H1 (cell line): ENCODE measurements around the gene GPR137. TPM values are rescaled to one million over a fixed set of nuclear protein-coding genes. Genes with fewer than 3 reads are reported as not detected.

Experiments used
- CTCF ChIA-PET: fragments of 300-600 bp; sonication (Branson Sonifier 250); formaldehyde crosslinking; loops from one replicate; lab custom pipeline; 2021; ENCODE audit not compliant: partially characterized antibody; lab: Charles Lee
- POLR2A ChIA-PET: fragments of 300-600 bp; sonication (Branson Sonifier 250); formaldehyde crosslinking; loops from one replicate; lab custom pipeline; 2021; ENCODE audit warnings: inconsistent platforms; ENCODE audit not compliant: partially characterized antibody; lab: Charles Lee
- DNase-seq, 2 experiments: peaks; one replicate each; pipeline versions ENCODE4 v3.0.0 to v3.0.0-alpha.2; 2010 to 2022; ENCODE audit warnings: low spot score in 2 of 2, low read depth in 1 of 2, mixed read lengths in 1 of 2
- FAIRE-seq: peaks from 2 replicates; lab custom pipeline; 2011; peaks lifted over from hg19 to GRCh38; lab: Jason Lieb, UNC
- H2AFZ ChIP-seq: 2 replicates; pipeline ENCODE4 v1.8.1; 2012; ENCODE audit warnings: low read length, inconsistent platforms
- H2AK5ac ChIP-seq: 2 replicates; pipeline ENCODE4 v1.6.1; 2013; ENCODE audit warnings: low read depth, low read length
- H2BK120ac ChIP-seq: replicated peaks from 2 replicates; pipeline ENCODE3; 2013; ENCODE audit warnings: low read depth, low read length, inconsistent platforms
- H2BK12ac ChIP-seq: 2 replicates; pipeline ENCODE4 v1.6.1; 2013; ENCODE audit warnings: low read depth, low read length
- H2BK15ac ChIP-seq: 2 replicates; pipeline ENCODE4 v1.6.1; 2013; ENCODE audit warnings: low read length
- H2BK20ac ChIP-seq: 2 replicates; pipeline ENCODE4 v1.6.1; 2013; ENCODE audit warnings: low read length
- H2BK5ac ChIP-seq: 2 replicates; pipeline ENCODE4 v1.6.1; 2013; ENCODE audit warnings: low read depth, low read length
- H3K14ac ChIP-seq: 2 replicates; pipeline ENCODE4 v1.6.1; 2013; ENCODE audit warnings: inconsistent platforms; ENCODE audit not compliant: insufficient read length
- H3K18ac ChIP-seq: 2 replicates; pipeline ENCODE4 v1.6.1; 2013; ENCODE audit warnings: low read length; ENCODE audit errors: extremely low read depth
- H3K23ac ChIP-seq: 2 replicates; pipeline ENCODE4 v1.6.1; 2013; ENCODE audit warnings: inconsistent platforms; ENCODE audit not compliant: insufficient read length
- H3K23me2 ChIP-seq: 2 replicates; pipeline ENCODE4 v1.6.1; 2013; ENCODE audit warnings: low read depth, low read length
- H3K27ac ChIP-seq: 2 replicates; pipeline ENCODE4 v1.6.1; 2011; ENCODE audit warnings: low read depth, low read length, inconsistent platforms
- H3K27me3 ChIP-seq, 4 experiments: replicated peaks in 1 of 4; 1 replicate in 1 of 4; 2 replicates in 3 of 4; pipeline versions ENCODE4 v1.6.1 to v1.8.1; 2011 to 2013; ENCODE audit warnings: low read length in 3 of 4, mild to moderate bottlenecking in 3 of 4, inconsistent platforms in 2 of 4, mixed read lengths in 2 of 4, moderate library complexity in 1 of 4; ENCODE audit not compliant: control insufficient read depth in 3 of 4, insufficient read depth in 3 of 4; ENCODE audit errors: extremely low read depth in 1 of 4
- H3K36me3 ChIP-seq, 4 experiments: 2 replicates each; pipeline versions ENCODE4 v1.6.1 to v1.8.1; 2011 to 2013; ENCODE audit warnings: mild to moderate bottlenecking in 4 of 4, low read length in 3 of 4, moderate library complexity in 2 of 4, control low read depth in 1 of 4, inconsistent platforms in 1 of 4; ENCODE audit not compliant: insufficient read depth in 4 of 4, control insufficient read depth in 2 of 4
- H3K4ac ChIP-seq: replicated peaks from 2 replicates; pipeline ENCODE3; 2013; ENCODE audit warnings: low read length, low read depth, mixed read lengths, inconsistent platforms; ENCODE audit not compliant: insufficient read length
- H3K4me1 ChIP-seq, 4 experiments: replicated peaks in 1 of 4; 1 replicate in 1 of 4; 2 replicates in 3 of 4; pipeline versions ENCODE4 v1.6.1 to v1.8.1; 2011 to 2013; ENCODE audit warnings: low read length in 3 of 4, inconsistent platforms in 2 of 4, mixed read lengths in 1 of 4; ENCODE audit not compliant: insufficient read depth in 4 of 4, control insufficient read depth in 3 of 4
- H3K4me2 ChIP-seq, 2 experiments: 2 replicates each; pipeline versions ENCODE4 v1.6.1 to v1.8.1; 2011 to 2013; ENCODE audit warnings: low read depth in 2 of 2, low read length in 2 of 2, control low read depth in 1 of 2, inconsistent platforms in 1 of 2, mild to moderate bottlenecking in 1 of 2; ENCODE audit not compliant: insufficient read depth in 1 of 2
- H3K4me3 ChIP-seq, 4 experiments: fragments of 200-600, 300-600 bp in 1 of 4; sonication (generic), shearing (Covaris generic), sonication (Bioruptor Twin) in 1 of 4; 2 replicates each; pipeline versions ENCODE4 v1.5.1 to v1.8.1; 2011 to 2016; ENCODE audit warnings: low read length in 4 of 4, low read depth in 3 of 4, control low read depth in 2 of 4, inconsistent platforms in 2 of 4, mild to moderate bottlenecking in 2 of 4, mixed read lengths in 1 of 4, moderate library complexity in 1 of 4; ENCODE audit not compliant: insufficient read depth in 2 of 4; ENCODE audit errors: extremely low read depth in 1 of 4
- H3K56ac ChIP-seq: replicated peaks from 2 replicates; pipeline ENCODE3; 2013; ENCODE audit warnings: low read depth, mild to moderate bottlenecking, mixed read lengths, low read length, inconsistent platforms; ENCODE audit not compliant: insufficient read length
- H3K79me1 ChIP-seq: 2 replicates; pipeline ENCODE4 v1.6.1; 2013; ENCODE audit warnings: low read depth, low read length, control low read depth
- H3K79me2 ChIP-seq, 2 experiments: 2 replicates each; pipeline versions ENCODE4 v1.6.1 to v1.8.1; 2012 to 2013; ENCODE audit warnings: low read length in 2 of 2, mild to moderate bottlenecking in 2 of 2, inconsistent platforms in 1 of 2; ENCODE audit not compliant: insufficient read depth in 2 of 2, control insufficient read depth in 1 of 2
- H3K9ac ChIP-seq, 4 experiments: replicated peaks in 1 of 4; 1 replicate in 1 of 4; 2 replicates in 3 of 4; pipeline versions ENCODE4 v1.6.1 to v1.8.1; 2011 to 2013; ENCODE audit warnings: low read depth in 3 of 4, low read length in 3 of 4, control low read depth in 2 of 4, mild to moderate bottlenecking in 2 of 4, moderate library complexity in 2 of 4, inconsistent platforms in 1 of 4; ENCODE audit errors: extremely low read depth in 1 of 4
- H3K9me3 ChIP-seq, 2 experiments: 2 replicates each; pipeline versions ENCODE4 v1.6.1 to v1.8.1; 2012 to 2013; ENCODE audit warnings: mild to moderate bottlenecking in 2 of 2, moderate library complexity in 2 of 2, control low read depth in 1 of 2, inconsistent platforms in 1 of 2, low read depth in 1 of 2, low read length in 1 of 2, mixed read lengths in 1 of 2; ENCODE audit not compliant: insufficient read depth in 2 of 2
- H4K20me1 ChIP-seq, 2 experiments: replicated peaks in 1 of 2; 2 replicates each; pipeline versions ENCODE3 to v1.8.1; 2011 to 2013; ENCODE audit warnings: inconsistent platforms in 2 of 2, low read length in 2 of 2, mild to moderate bottlenecking in 1 of 2; ENCODE audit not compliant: insufficient read depth in 2 of 2, control insufficient read depth in 1 of 2
- H4K5ac ChIP-seq: 2 replicates; pipeline ENCODE4 v1.6.1; 2013; ENCODE audit warnings: low read length, low read depth, mixed read lengths, inconsistent platforms; ENCODE audit not compliant: insufficient read length
- H4K8ac ChIP-seq: 2 replicates; pipeline ENCODE4 v1.8.0; 2013; ENCODE audit warnings: mild to moderate bottlenecking, moderate library complexity, low read length, inconsistent platforms; ENCODE audit not compliant: insufficient read depth; ENCODE audit errors: extremely low read depth
- H4K91ac ChIP-seq: replicated peaks from 2 replicates; pipeline ENCODE3; 2013; ENCODE audit warnings: low read length, mixed read lengths, inconsistent platforms; ENCODE audit not compliant: insufficient read length
- NRF1 ChIP-seq: IDR thresholded peaks from 2 replicates; pipeline ENCODE4 v1.6.1; 2011; ENCODE audit warnings: mild to moderate bottlenecking, low read depth, low read length, improper control_type of control experiment
- POLR2A ChIP-seq, 2 experiments: IDR thresholded peaks; 1 replicate in 1 of 2; 2 replicates in 1 of 2; pipeline ENCODE4 v1.6.1; 2011; ENCODE audit warnings: low read depth in 2 of 2, low read length in 2 of 2, mild to moderate bottlenecking in 2 of 2; ENCODE audit errors: control extremely low read depth in 1 of 2
- POLR2AphosphoS5 ChIP-seq: IDR thresholded peaks from 2 replicates; pipeline ENCODE4 v1.6.1; 2011; ENCODE audit warnings: low read depth, low read length
- SIX5 ChIP-seq: IDR thresholded peaks from 2 replicates; pipeline ENCODE4 v1.6.1; 2011; ENCODE audit warnings: mild to moderate bottlenecking, low read depth, low read length
- WGBS, 2 experiments: shearing (Covaris generic) in 1 of 2; methylation state at CpG; one replicate each; pipeline versions ENCODE4 v1.1.6 to v1.1.7; 2013 to 2015; ENCODE audit warnings: low lambda C conversion rate in 2 of 2, mixed read lengths in 2 of 2, inconsistent platforms in 1 of 2, low coverage in 1 of 2, missing lambda C conversion rate in 1 of 2; ENCODE audit not compliant: insufficient replicate concordance in 2 of 2, insufficient coverage in 1 of 2, insufficient read length in 1 of 2; ENCODE audit errors: extremely low coverage in 1 of 2, missing lambda C conversion rate in 1 of 2; 5-methylcytosine and 5-hydroxymethylcytosine counted together
- polyA plus RNA-seq, 7 experiments: library from polyadenylated mRNA; depleted of rRNA in 3 of 7; stranded (reverse) in 5 of 7; unstranded in 2 of 7; fragments of >200 nt in 5 of 7; fragments of 200-250 nt in 2 of 7; gene quantifications; 1 replicate in 5 of 7; 2 replicates in 1 of 7; 4 replicates in 1 of 7; pipeline versions ENCODE4 v1.2.1 to v1.2.3, GENCODE V29; 2011 to 2013; ENCODE audit warnings: missing spikeins in 2 of 7, mixed read lengths in 2 of 7
- total RNA-seq: library from RNA; stranded (reverse); fragmentation: NEBNext Ultra II Directional; extraction: Animal tissue kit (Norgen Biotek cat#: 25700); gene quantifications from 2 replicates; pipeline ENCODE4 v1.2.1, GENCODE V29; 2021

Gene GPR137
- total and polyA plus RNA-seq, 2 of the 8 experiments (the other 6 are each of a cell fraction or from before 2014, with no cell fraction given): 36.2 to 37.8 TPM

DNA sequence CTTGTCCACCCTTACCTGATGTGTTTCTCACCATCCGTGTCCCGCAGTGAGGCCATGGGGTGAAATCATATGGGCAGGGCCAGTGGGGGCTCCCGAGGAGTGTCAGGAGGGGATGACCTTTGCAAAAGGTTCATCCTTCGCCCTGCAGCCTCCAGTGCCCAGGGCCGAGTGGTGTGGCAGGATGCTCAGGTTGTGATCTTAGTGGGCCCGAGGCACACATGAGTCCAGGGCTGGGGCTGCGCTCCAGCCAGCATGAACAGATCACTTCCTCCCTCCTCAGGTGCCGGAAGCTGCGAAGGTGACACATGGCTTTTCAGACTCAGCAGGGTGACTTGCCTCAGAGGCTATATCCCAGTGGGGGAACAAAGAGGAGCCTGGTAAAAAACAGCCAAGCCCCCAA, 47.6 kb upstream of the GPR137 start:
- FAIRE-seq (no peak), DNase-seq (no peak)
- Histone ChIP-seq H3K4me3 (no peak overlapping the region), H4K8ac (no peak overlapping the region), H4K91ac (no peak overlapping the region), H4K20me1 (peaks cover 0 to 8% of the 10 kb centered on the region in 2 experiments), H4K5ac (no peak overlapping the region), H3K18ac (no peak overlapping the region), H3K9ac (no peak overlapping the region), H3K56ac (no peak overlapping the region), H2BK20ac (no peak overlapping the region), H3K9me3 (no peaks in the 10 kb centered on the region), H2AFZ (no peak overlapping the region), H3K23me2 (peaks cover 18% of the 10 kb centered on the region), H2BK15ac (no peak overlapping the region), H2AK5ac (no peak overlapping the region), H3K79me2 (peaks cover 0 to 5% of the 10 kb centered on the region in 2 experiments; a peak in 1 of 4 replicates), H2BK5ac (no peak overlapping the region), H2BK12ac (no peak overlapping the region), H3K27ac (no peak overlapping the region), H3K4me1 (peaks cover 0 to 17% (median 7%) of the 10 kb centered on the region in 4 experiments; a peak in 6 of 7 replicates), H3K4me2 (no peak overlapping the region), H3K36me3 (peaks cover 0 to 5% (median 1%) of the 10 kb centered on the region in 4 experiments; a peak in 1 of 8 replicates), H3K14ac (no peak overlapping the region), H2BK120ac (no peak overlapping the region), H3K79me1 (no peaks in the 10 kb centered on the region), H3K23ac (no peak overlapping the region), H3K27me3 (peaks cover 0 to 3% (median 0%) of the 10 kb centered on the region in 4 experiments; a peak in 3 of 7 replicates), H3K4ac (no peak overlapping the region)
- ChIA-PET POLR2A (interaction anchor here (1.0 to 11.9 kb wide), 9 partner anchors 9 to 79 kb away, joined by 3 to 190 read pairs (median 4); partner anchors contain the start of genes FKBP2, NUDT22, PLCB3 and PPP1R14B), CTCF (interaction anchor here (0.6 to 8.6 kb wide), 9 partner anchors 9 to 1495 kb away, joined by 3 to 51 read pairs (median 6); partner anchors contain the start of genes FERMT3, PLCB3 and PPP1R14B)
- 97% methylated on average over 9 of the region's 9 CpGs; no CpG with 5 or more reads in 1 of the 2 experiments for WGBS, 2 experiments
- TF ChIP-seq POLR2A (IDR thresholded peaks at IDR 0.05; ENCODE audit: control extremely low read depth in 1 of 2, low read depth in 2 of 2, low read length in 2 of 2) (no peak), SIX5 (no peak), POLR2AphosphoS5 (no peak), NRF1 (no peak)
